ENCODE results near the gene PLXND1.

PLXND1 gene

DNA sequence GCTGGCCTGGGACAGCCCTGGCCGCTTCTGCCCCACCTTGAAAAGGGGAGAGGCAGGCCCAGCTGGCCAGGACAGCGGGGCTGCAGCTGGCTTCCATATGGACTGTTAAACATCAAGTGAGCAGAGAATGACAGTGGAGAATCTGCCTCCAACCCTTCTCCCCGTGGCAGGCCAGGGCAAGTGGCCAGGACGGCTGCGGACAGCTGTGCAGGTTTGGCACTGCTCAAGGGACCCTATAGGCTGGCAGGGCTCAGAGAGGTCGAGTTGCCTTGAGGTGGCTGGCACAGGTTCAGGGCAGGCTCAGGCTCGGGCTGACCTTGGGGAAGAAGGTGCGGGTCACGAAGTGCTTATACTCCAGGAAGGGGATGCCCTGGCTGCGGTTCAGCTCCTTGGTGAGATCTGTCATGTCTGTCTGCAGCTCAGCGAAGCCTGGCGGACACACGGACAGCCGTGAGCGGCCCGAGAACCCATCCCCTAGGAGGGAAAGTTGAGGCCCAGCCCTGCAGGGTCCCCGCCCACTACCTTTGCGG lies 39.2 kb downstream of the PLXND1 start:
- TF ChIP-seq, protein P1, sequence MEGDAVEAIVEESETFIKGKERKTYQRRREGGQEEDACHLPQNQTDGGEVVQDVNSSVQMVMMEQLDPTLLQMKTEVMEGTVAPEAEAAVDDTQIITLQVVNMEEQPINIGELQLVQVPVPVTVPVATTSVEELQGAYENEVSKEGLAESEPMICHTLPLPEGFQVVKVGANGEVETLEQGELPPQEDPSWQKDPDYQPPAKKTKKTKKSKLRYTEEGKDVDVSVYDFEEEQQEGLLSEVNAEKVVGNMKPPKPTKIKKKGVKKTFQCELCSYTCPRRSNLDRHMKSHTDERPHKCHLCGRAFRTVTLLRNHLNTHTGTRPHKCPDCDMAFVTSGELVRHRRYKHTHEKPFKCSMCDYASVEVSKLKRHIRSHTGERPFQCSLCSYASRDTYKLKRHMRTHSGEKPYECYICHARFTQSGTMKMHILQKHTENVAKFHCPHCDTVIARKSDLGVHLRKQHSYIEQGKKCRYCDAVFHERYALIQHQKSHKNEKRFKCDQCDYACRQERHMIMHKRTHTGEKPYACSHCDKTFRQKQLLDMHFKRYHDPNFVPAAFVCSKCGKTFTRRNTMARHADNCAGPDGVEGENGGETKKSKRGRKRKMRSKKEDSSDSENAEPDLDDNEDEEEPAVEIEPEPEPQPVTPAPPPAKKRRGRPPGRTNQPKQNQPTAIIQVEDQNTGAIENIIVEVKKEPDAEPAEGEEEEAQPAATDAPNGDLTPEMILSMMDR (IDR thresholded peaks at IDR 0.05; ENCODE audit: extremely low read depth, insufficient read depth, missing control alignments) = no peak
- DNase-seq (ENCODE audit: low spot score) = no peak
- in situ Hi-C loops (cut with MboI; ENCODE audit: low pct_unique_long_range_greater_than_20kb, low sequenced_read_pairs, unreplicated experiment) = no loop called here

- TF ChIP-seq, protein P1 (IDR thresholded peaks at IDR 0.05; ENCODE audit: extremely low read depth, insufficient read depth, missing control alignments) = no peak
- in situ Hi-C loops (cut with MboI; ENCODE audit: low pct_unique_long_range_greater_than_20kb, low sequenced_read_pairs, unreplicated experiment) = no loop called here
- no peak for DNase-seq (ENCODE audit: low spot score)
Measured at GRCh38 chr3:129565902-129566301, 40.6 kb downstream of the PLXND1 start.

GRCh38 chr3:129564981-129565644 lies 41.4 kb downstream of the PLXND1 start:
- TF ChIP-seq, protein P1 (IDR thresholded peaks at IDR 0.05; ENCODE audit: extremely low read depth, insufficient read depth, missing control alignments) = no peak
- no peak for DNase-seq (ENCODE audit: low spot score)
- in situ Hi-C loops (cut with MboI; ENCODE audit: low pct_unique_long_range_greater_than_20kb, low sequenced_read_pairs, unreplicated experiment) = no loop called here

DNA sequence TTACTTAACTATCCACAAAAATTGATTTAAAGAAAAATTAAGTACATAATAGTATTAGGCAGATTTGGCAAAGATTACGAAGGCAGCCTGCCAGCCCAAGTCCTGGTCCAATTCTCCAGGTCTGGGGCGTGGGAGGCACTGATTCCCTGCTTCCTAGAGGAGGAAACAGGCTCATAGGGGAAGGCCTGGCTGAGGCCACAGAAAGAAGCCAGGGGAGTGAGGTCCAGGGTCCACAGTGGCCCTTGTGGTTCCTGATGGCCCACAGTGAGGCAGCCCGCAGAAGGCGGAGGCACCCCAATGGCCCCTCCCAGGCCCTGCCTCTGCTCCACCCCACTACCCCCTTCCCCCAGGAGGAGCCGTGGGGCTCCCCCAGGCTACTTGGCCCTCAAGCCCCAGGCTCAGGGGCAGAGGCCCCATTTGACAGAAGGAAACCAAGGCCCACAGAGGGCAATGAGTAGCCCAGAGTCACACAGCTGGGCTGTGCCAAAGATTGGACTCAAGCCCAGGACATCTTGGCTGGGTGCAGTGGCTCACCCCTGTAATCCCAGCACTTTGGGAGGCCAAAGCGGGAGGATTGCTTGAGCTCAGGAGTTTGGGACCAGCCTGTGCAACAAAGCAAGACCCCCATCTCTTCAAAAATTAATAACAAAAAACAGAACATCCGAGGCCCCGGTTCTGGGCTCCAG lies 42.5 kb downstream of the PLXND1 start:
- no peak for DNase-seq (ENCODE audit: low spot score)
- in situ Hi-C loops (cut with MboI; ENCODE audit: low pct_unique_long_range_greater_than_20kb, low sequenced_read_pairs, unreplicated experiment) = no loop called here
- TF ChIP-seq, protein P1 (IDR thresholded peaks at IDR 0.05; ENCODE audit: extremely low read depth, insufficient read depth, missing control alignments) = no peak

DNA sequence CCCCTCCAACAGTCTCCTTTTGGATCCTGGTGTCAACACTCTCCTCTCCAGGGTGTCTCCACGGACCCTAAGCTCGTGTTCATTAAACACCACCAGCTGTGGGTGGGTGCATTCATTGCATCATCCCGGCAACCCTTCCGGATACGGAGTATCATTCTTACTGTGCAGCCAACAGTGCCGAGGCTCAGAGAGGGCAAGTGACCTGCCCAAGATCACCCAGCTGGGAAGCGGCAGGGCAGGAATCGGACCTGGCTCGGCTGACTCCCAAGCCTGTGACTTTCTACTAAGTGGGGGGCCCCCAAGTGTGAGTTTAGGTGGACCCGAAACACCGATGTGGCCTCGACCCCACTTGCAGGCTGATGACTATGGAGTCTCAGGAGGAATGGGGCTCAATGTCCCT lies 43.1 kb downstream of the PLXND1 start:
- DNase-seq (ENCODE audit: low spot score) = no peak
- in situ Hi-C loops (cut with MboI; ENCODE audit: low pct_unique_long_range_greater_than_20kb, low sequenced_read_pairs, unreplicated experiment) = no loop called here
- TF ChIP-seq, protein P1 (IDR thresholded peaks at IDR 0.05; ENCODE audit: extremely low read depth, insufficient read depth, missing control alignments) = no peak

DNA sequence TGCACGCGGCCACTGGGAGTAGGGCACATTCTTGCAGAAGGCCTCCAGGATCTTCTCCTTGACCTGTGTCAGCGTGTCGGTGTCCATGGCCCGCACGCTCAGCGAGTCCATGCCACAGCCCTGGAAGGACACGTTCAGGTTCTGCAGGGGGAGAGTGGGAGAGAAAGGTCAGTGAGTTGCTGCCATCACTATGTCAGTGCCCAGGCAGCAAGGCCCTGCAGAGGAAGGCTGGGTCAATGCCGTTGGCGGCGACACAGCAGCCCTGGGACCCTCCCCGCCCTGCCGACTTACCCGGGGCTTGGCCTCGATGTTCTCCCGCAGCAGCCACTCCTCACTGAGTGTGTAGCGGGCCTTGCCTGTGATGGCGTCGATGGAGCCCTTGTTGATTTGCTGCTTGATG lies 43.7 kb downstream of the PLXND1 start:
- TF ChIP-seq, protein P1 (IDR thresholded peaks at IDR 0.05; ENCODE audit: extremely low read depth, insufficient read depth, missing control alignments) = no peak
- in situ Hi-C loops (cut with MboI; ENCODE audit: low pct_unique_long_range_greater_than_20kb, low sequenced_read_pairs, unreplicated experiment) = no loop called here
- no peak for DNase-seq (ENCODE audit: low spot score)

Data from GM13977 (cell line).